Motor neuron (in vitro differentiated cells): ENCODE data around the gene STK24. TPM values are rescaled to one million over a fixed set of nuclear protein-coding genes. Genes with fewer than 3 reads are reported as not detected.

Experiments used
- ATAC-seq, 8 experiments: fragments of 200-7000 bp; cut with Tn5 transposase; replicated peaks in 6 of 8; 2 replicates each; pipeline ENCODE4 v1.8.0; 2021; ENCODE audit warnings: mild to moderate bottlenecking in 8 of 8, moderate library complexity in 8 of 8
- H3K27ac ChIP-seq, 2 donors: fragments of 250-450 bp; sonication (Bioruptor Pico); 2 replicates each; pipeline ENCODE4 v1.9.0; 2021; ENCODE audit warnings: antibody characterized with exemption in 2 of 2, mild to moderate bottlenecking in 2 of 2, moderate library complexity in 1 of 2
- H3K4me1 ChIP-seq, 2 donors: fragments of 250-450 bp; sonication (Bioruptor Pico); replicated peaks in 1 of 2; 2 replicates each; pipeline ENCODE4 v1.6.1; 2021; ENCODE audit warnings: antibody characterized with exemption in 2 of 2, mild to moderate bottlenecking in 2 of 2, moderate library complexity in 1 of 2
- H3K4me3 ChIP-seq, 5 donors: fragments of 250-450 bp; sonication (Bioruptor Pico); 2 replicates each; pipeline ENCODE4 v1.9.0; 2021; ENCODE audit warnings: antibody characterized with exemption in 5 of 5, mild to moderate bottlenecking in 5 of 5, moderate library complexity in 4 of 5
- WGBS, 10 experiments: fragments of 450-650 bp; shearing (Covaris generic); methylation state at CpG; one replicate each; pipeline ENCODE4 v1.0.0; 2022; 5-methylcytosine and 5-hydroxymethylcytosine counted together
- in situ Hi-C, 9 experiments: fragments of 400-800 bp; cut with MboI; loops; one replicate each; pipeline ENCODE4 v1.15.0; 2021; ENCODE audit warnings: low sequenced_read_pairs in 9 of 9, low pct_unique_long_range_greater_than_20kb in 2 of 9; ENCODE audit not compliant: unreplicated experiment in 9 of 9
- total RNA-seq, 8 experiments: library from RNA; unstranded; fragments of 300-600 nt; gene quantifications; 2 replicates each; pipeline versions ENCODE4 v1.2.3 to v1.2.4, GENCODE V29; 2022

STK24 gene
- total RNA-seq, 8 experiments from 2014 or later: 25.9 to 60.0 (median 43.5) TPM

DNA sequence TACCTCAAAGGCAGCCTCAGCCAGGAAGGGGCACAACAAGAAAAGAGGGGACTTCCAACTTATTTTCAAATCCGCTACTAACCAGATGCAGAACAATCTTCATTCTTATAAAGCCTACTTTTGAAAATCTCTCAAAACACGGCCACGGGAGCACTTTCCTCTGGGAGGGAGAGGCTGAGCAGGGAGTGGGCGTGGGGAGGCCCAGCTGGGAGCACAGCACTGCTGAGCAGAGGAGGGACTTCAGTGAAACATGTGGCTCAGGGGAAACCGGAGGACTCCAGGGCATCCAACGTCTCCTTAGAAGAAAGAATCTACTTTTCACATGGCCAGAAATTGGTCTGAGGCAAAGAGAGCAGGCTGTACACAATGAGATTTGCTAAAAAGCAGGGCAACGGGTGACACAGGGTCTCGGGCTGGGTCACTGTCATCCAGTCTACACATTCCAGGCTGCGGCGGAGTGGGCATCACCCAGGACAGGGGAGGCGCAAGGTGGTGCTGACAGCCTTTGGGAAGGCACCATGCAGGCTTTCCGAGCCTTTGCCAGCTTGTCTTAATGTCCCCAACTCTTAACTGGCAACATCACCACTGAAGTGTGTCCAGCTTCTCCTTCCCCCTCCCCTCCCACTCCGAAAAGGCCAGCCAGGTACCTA, 117.1 kb downstream of the STK24 start:
- in situ Hi-C loops: loop anchor here in 5 of 9 experiments (25.0 kb wide), 2 partner anchors 202 to 377 kb away; no protein-coding TSS in a partner anchor
- no peak for ATAC-seq
- WGBS, 10 experiments: 73 to 100% (median 100%) methylated on average over 1 to 5 of the region's 13 CpGs; no CpG with 5 or more reads in 3 of the 10 experiments
- Histone ChIP-seq H3K27ac (no peak overlapping the region), H3K4me1 (peaks cover 4 to 13% of the 10 kb centered on the region in 2 donors), H3K4me3 (no peak overlapping the region)

- H3K27ac ChIP-seq: no peak overlapping the region
- in situ Hi-C loops: loop anchor here in 5 of 9 experiments (25.0 kb wide), 2 partner anchors 203 to 378 kb away; no protein-coding TSS in a partner anchor
- 78 to 100% (median 93%) methylated on average over 1 to 4 of the region's 18 CpGs; no CpG with 5 or more reads in 5 of the 10 experiments for WGBS, 10 experiments
- peaks cover 4 to 16% of the 10 kb centered on the region in 2 donors for H3K4me1 ChIP-seq
- no peak overlapping the region for H3K4me3 ChIP-seq
- ATAC-seq: no peak
These were observed 117.7 kb downstream of the STK24 start for GRCh38 chr13:98459171-98459681.

GRCh38 chr13:98458431-98458830, 118.5 kb downstream of the STK24 start:
- in situ Hi-C loops: loop anchor here in 5 of 9 experiments (25.0 kb wide), 2 partner anchors 204 to 379 kb away; no protein-coding TSS in a partner anchor
- Histone ChIP-seq H3K4me3 (no peak overlapping the region), H3K27ac (no peak overlapping the region), H3K4me1 (peaks cover 4 to 16% of the 10 kb centered on the region in 2 donors)
- WGBS, 10 experiments: 79 to 100% (median 93%) methylated on average over 1 to 4 of the region's 16 CpGs; no CpG with 5 or more reads in 4 of the 10 experiments
- ATAC-seq: no peak

DNA sequence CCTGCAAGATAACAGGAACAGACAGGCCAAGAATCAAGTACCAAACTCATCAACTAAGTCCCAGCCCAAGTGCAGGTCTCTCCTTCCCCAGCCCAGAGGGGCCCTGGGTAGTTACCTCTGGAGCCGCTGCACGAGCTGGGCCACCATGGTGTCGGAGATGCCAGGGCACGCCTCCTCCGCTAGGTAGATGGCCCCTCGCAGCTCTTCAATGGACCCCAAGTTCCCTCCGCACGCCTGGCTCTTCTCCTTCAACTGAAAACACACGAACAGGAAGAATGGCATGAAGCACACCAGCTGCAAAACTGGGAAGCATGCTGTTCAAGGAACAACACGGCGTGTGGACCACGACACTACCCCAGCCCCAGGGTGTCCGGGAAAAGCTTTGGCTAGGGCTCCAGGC, 119.9 kb downstream of the STK24 start:
- ATAC-seq: no peak
- no peak overlapping the region for H3K4me3 ChIP-seq
- H3K27ac ChIP-seq: no peak overlapping the region
- in situ Hi-C loops: loop anchor here in 5 of 9 experiments (25.0 kb wide), 2 partner anchors 205 to 380 kb away; no protein-coding TSS in a partner anchor
- 50 to 100% (median 91%) methylated on average over 1 to 7 of the region's 13 CpGs; no CpG with 5 or more reads in 4 of the 10 experiments for WGBS, 10 experiments
- peaks cover 4 to 16% of the 10 kb centered on the region in 2 donors for H3K4me1 ChIP-seq

- peak in 5 of 8 experiments; percentile 36 to 91 (median 74) for ATAC-seq
- H3K27ac ChIP-seq: no peak overlapping the region
- no peak overlapping the region for H3K4me3 ChIP-seq
- 60 to 100% (median 88%) methylated on average over 1 to 5 of the region's 6 CpGs; no CpG with 5 or more reads in 6 of the 10 experiments for WGBS, 10 experiments
- peaks cover 4 to 21% of the 10 kb centered on the region in 2 donors for H3K4me1 ChIP-seq
- in situ Hi-C loops: loop anchor here in 5 of 9 experiments (25.0 kb wide), 2 partner anchors 206 to 381 kb away; no protein-coding TSS in a partner anchor
These were observed 120.5 kb downstream of the STK24 start for GRCh38 chr13:98456413-98456845.

DNA sequence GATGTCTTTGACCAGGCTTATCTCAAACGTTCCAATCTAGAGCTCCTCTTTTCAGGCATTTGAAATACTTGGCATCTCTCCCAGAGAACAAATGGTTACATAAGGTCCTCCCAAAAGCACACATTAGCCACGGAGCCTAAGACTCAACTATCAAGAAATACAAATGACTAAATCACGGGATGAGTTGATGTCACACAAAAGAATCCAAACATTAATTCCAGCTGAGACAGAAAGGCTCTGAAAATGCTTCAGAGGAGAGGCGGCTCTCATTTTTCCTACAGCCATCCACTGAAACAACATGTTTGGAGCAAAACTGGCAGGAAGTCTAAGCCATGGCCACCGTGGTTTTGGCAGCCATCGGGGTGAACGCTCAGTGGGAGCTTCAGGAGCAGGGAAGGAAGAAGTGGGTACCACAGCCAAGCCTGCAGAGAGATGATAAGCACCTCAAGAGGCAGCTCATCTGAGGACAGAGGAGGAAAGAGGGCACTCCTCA, 122.5 kb downstream of the STK24 start:
- 0 to 97% (median 70%) methylated on average over 1 to 7 of the region's 7 CpGs for WGBS, 10 experiments
- Histone ChIP-seq H3K27ac (no peak overlapping the region), H3K4me1 (peaks cover 4 to 31% of the 10 kb centered on the region in 2 donors), H3K4me3 (no peak overlapping the region)
- peak in 4 of 8 experiments; percentile 11 to 80 (median 56) for ATAC-seq
- in situ Hi-C loops: loop anchor here in 5 of 9 experiments (25.0 kb wide), 2 partner anchors 208 to 383 kb away; no protein-coding TSS in a partner anchor

DNA sequence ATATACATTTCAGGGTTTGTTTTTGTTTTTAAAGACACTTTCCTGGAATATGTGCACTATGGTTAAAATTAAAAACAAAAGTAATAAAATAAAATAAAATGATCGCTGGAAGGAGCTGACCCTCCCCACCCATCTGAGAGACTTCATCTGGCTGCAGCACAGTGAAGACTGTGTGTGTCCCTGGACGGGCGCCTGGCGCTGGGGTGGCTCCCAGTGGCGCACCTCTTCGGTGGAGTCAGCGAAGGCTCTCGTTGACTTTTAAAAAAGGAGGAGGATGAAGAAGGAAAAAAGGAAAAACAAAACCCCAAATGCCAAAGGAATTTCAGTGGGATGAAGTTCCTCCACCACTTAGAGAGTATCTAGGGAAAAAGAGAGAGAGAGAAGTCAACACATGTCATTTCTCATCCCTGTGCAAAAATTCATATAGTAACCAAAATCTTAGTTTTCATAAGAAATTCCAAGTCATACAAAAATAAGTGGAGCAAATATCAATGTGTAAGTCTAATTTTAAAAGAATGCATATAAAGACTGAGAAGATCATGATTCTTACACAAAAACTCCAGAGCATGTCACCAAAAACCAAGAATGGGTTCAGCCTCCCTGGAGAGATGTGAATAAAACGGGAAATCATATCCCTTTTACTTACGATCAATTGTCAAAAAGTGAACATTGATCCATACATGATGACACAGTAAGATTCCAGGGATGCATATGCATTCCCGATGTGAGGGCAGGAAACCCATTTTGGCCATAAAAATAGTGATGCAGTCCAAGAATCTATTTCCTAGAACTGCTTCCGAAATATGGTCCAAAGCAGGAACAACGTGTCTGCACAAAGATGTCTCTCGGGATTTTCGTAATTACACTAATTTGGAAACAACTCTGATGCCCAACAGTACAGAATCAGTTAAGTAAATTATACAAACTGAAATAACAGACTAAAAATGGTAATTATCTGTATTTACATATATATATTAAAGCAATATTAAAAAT, 123.8 kb downstream of the STK24 start:
- Histone ChIP-seq H3K27ac (no peak overlapping the region), H3K4me3 (no peak overlapping the region), H3K4me1 (peaks cover 4 to 28% of the 10 kb centered on the region in 2 donors)
- in situ Hi-C loops: loop anchor here in 5 of 9 experiments (25.0 kb wide), 2 partner anchors 209 to 384 kb away; no protein-coding TSS in a partner anchor
- WGBS, 10 experiments: 37 to 100% (median 91%) methylated on average over 2 to 14 of the region's 15 CpGs
- no peak for ATAC-seq

- in situ Hi-C loops: loop anchor here in 5 of 9 experiments (25.0 kb wide), 2 partner anchors 210 to 385 kb away; no protein-coding TSS in a partner anchor
- Histone ChIP-seq H3K4me1 (peaks cover 4 to 27% of the 10 kb centered on the region in 2 donors), H3K27ac (no peak overlapping the region), H3K4me3 (no peak overlapping the region)
- peak in 3 of 8 experiments; percentile 35 to 76 (median 46) for ATAC-seq
- WGBS, 10 experiments: 25 to 95% (median 88%) methylated on average over 3 to 19 of the region's 23 CpGs
These were observed 125.0 kb downstream of the STK24 start for GRCh38 chr13:98451676-98452470.

- peaks cover 0 to 21% of the 10 kb centered on the region in 2 donors for H3K4me1 ChIP-seq
- WGBS, 10 experiments: 52 to 88% (median 84%) methylated on average over 3 to 14 of the region's 14 CpGs; no CpG with 5 or more reads in 5 of the 10 experiments
- no peak overlapping the region for H3K27ac ChIP-seq
- H3K4me3 ChIP-seq: no peak overlapping the region
- in situ Hi-C loops: loop anchor here in 5 of 9 experiments (25.0 kb wide), 2 partner anchors 212 to 387 kb away; no protein-coding TSS in a partner anchor
- peak in 4 of 8 experiments; percentile 30 to 66 (median 38) for ATAC-seq
These were observed 126.3 kb downstream of the STK24 start for GRCh38 chr13:98450539-98451111.

GRCh38 chr13:98450026-98450425, 126.9 kb downstream of the STK24 start:
- Histone ChIP-seq H3K4me1 (peaks cover 0 to 23% of the 10 kb centered on the region in 2 donors), H3K27ac (no peak overlapping the region), H3K4me3 (no peak overlapping the region)
- WGBS, 10 experiments: 0 to 86% (median 46%) methylated on average over 1 of the region's 1 CpG; no CpG with 5 or more reads in 6 of the 10 experiments
- in situ Hi-C loops: loop anchor here in 5 of 9 experiments (25.0 kb wide), 2 partner anchors 212 to 387 kb away; no protein-coding TSS in a partner anchor
- ATAC-seq: no peak

DNA sequence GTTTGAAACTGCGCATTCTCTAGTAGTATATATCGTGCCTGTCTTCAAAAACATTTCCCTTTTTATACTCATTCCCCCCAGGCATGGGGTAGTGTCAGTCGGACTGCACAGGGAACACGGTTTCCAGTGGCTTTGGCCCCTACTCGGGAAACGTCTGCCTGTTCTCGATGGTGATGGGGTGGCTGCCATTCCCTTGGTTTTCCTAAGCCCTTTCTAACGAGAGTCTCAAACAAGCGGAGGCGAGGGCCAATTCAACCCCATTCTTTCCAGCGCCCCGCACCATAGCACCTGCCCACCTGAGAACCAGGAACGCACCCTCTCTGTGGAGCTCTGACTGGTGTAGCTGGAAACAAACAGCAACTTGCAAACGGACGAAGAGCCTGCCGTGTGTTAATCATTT, 127.6 kb downstream of the STK24 start:
- no peak overlapping the region for H3K27ac ChIP-seq
- WGBS, 10 experiments: 75 to 95% (median 92%) methylated on average over 2 to 15 of the region's 16 CpGs; no CpG with 5 or more reads in 4 of the 10 experiments
- H3K4me1 ChIP-seq: peaks cover 0 to 20% of the 10 kb centered on the region in 2 donors
- in situ Hi-C loops: loop anchor here in 3 of 9 experiments (10.0 to 25.0 kb wide), 2 partner anchors 216 to 587 kb away; no protein-coding TSS in a partner anchor
- H3K4me3 ChIP-seq: no peak overlapping the region
- no peak for ATAC-seq
